Lower leg skin (tissue), 3 donors: ENCODE results near the gene TPK1.

Source experiments
- POLR2A ChIP-seq, 2 donors: fragments of 450-650 bp; IDR thresholded peaks; one replicate each; pipeline ENCODE4 v1.6.1; 2016 to 2017; ENCODE audit warnings: antibody characterized with exemption in 2 of 2, mild to moderate bottlenecking in 1 of 2, moderate library complexity in 1 of 2
- TF ChIP-seq, protein P1 (sequence below), 3 donors: fragments of 450-650 bp; IDR thresholded peaks; one replicate each; pipeline ENCODE4 v1.5.1; 2016; ENCODE audit warnings: antibody characterized with exemption in 3 of 3, mild to moderate bottlenecking in 3 of 3, moderate library complexity in 2 of 3

- TF ChIP-seq, protein P1, sequence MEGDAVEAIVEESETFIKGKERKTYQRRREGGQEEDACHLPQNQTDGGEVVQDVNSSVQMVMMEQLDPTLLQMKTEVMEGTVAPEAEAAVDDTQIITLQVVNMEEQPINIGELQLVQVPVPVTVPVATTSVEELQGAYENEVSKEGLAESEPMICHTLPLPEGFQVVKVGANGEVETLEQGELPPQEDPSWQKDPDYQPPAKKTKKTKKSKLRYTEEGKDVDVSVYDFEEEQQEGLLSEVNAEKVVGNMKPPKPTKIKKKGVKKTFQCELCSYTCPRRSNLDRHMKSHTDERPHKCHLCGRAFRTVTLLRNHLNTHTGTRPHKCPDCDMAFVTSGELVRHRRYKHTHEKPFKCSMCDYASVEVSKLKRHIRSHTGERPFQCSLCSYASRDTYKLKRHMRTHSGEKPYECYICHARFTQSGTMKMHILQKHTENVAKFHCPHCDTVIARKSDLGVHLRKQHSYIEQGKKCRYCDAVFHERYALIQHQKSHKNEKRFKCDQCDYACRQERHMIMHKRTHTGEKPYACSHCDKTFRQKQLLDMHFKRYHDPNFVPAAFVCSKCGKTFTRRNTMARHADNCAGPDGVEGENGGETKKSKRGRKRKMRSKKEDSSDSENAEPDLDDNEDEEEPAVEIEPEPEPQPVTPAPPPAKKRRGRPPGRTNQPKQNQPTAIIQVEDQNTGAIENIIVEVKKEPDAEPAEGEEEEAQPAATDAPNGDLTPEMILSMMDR (IDR thresholded peaks at IDR 0.05), result no peak
- no peak for TF ChIP-seq POLR2A (IDR thresholded peaks at IDR 0.05)
Observed at GRCh38 chr7:144812379-144813283, 23.2 kb downstream of the TPK1 start.
